ENCODE data around the gene LTBP2.

- TF ChIP-seq POLR2A (IDR thresholded peaks at IDR 0.05; ENCODE audit: low read length): no peak
- no peak for TF ChIP-seq GATA1 (IDR thresholded peaks at IDR 0.05; ENCODE audit: low read depth, low read length)
These were observed 70.8 kb downstream of the LTBP2 start for GRCh38 chr14:74541225-74541624.
